HG02870 (cell line): ENCODE data around the gene ACTL8.

Source experiments
- ATAC-seq: cut with Tn5 transposase; IDR thresholded peaks from one replicate; pipeline ENCODE4 v1.9.1; 2021; ENCODE audit warnings: mild to moderate bottlenecking, moderate library complexity; ENCODE audit not compliant: unreplicated experiment

The ACTL8 gene

GRCh38 chr1:17799642-17800041 is 44.5 kb downstream of the ACTL8 start:
- ATAC-seq = no peak

GRCh38 chr1:17802164-17802563 is 47.0 kb downstream of the ACTL8 start:
- no peak for ATAC-seq

- ATAC-seq = no peak
These were observed 47.8 kb downstream of the ACTL8 start for GRCh38 chr1:17802945-17803344.

GRCh38 chr1:17805869-17806684 is 50.9 kb downstream of the ACTL8 start:
- no peak for ATAC-seq

GRCh38 chr1:17808816-17809215 is 53.7 kb downstream of the ACTL8 start:
- no peak for ATAC-seq

GRCh38 chr1:17810668-17811067 is 55.5 kb downstream of the ACTL8 start:
- ATAC-seq = no peak

GRCh38 chr1:17816511-17816910 is 61.4 kb downstream of the ACTL8 start:
- ATAC-seq = no peak

GRCh38 chr1:17819129-17819802 is 64.1 kb downstream of the ACTL8 start:
- no peak for ATAC-seq

GRCh38 chr1:17820198-17820597 is 65.1 kb downstream of the ACTL8 start:
- no peak for ATAC-seq

GRCh38 chr1:17822741-17823426 is 67.8 kb downstream of the ACTL8 start:
- ATAC-seq = no peak

GRCh38 chr1:17825273-17826164 is 70.4 kb downstream of the ACTL8 start:
- no peak for ATAC-seq

- no peak for ATAC-seq
These were observed 71.0 kb downstream of the ACTL8 start for GRCh38 chr1:17826165-17826488.

GRCh38 chr1:17828991-17829390 is 73.9 kb downstream of the ACTL8 start:
- no peak for ATAC-seq

- no peak for ATAC-seq
These were observed 74.4 kb downstream of the ACTL8 start for GRCh38 chr1:17829579-17829978.

- no peak for ATAC-seq
These were observed 76.5 kb downstream of the ACTL8 start for GRCh38 chr1:17831597-17831996.

GRCh38 chr1:17833661-17834501 is 78.7 kb downstream of the ACTL8 start:
- ATAC-seq = no peak

- ATAC-seq = no peak
These were observed 79.5 kb downstream of the ACTL8 start for GRCh38 chr1:17834561-17835100.

GRCh38 chr1:17837233-17838030 is 82.3 kb downstream of the ACTL8 start:
- no peak for ATAC-seq

- ATAC-seq = no peak
These were observed 84.6 kb downstream of the ACTL8 start for GRCh38 chr1:17839641-17840196.
